Measurements from ENCODE around the gene EFCAB14. TPM values are rescaled to one million over a fixed set of nuclear protein-coding genes. Genes with fewer than 3 reads are reported as not detected.

The EFCAB14 gene
- total and polyA plus RNA-seq, 10 donors = 15.1 to 126 (median 92.3) TPM

DNA sequence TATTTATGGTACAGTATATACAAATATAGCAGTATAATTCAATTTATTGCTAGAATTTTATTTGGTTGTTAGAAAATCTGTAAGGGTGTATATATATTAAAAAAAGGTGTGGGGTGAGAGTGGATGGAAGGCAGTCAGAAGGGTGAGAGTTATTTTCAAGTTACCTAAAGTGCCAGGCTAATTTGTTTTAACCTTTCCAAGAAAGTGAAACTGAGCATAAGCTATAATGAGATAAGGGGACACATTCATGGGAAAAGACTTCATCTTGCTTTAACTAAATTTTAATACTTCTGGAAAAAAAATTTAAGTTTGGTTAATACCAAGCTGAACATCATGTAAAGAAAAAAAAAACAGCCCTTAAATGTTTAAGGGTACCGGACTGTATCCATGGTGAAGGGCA is 42.4 kb downstream of the EFCAB14 start:
- TF ChIP-seq CTCF (IDR thresholded peaks at IDR 0.05 in 8 of 11, conservative IDR thresholded peaks at IDR 0.05 in 3 of 11) (no peak), POLR2A (IDR thresholded peaks at IDR 0.05) (no peak), POLR2AphosphoS5 (IDR thresholded peaks at IDR 0.05) (no peak)
- no peaks in the 10 kb centered on the region for H3K27me3 ChIP-seq (replicated peaks in 1 of 7)
- WGBS, 5 donors = 84 to 90% (median 85%) methylated on average over 1 of the region's 1 CpG
- H3K36me3 ChIP-seq = peaks cover 0 to 90% (median 51%) of the 10 kb centered on the region in 6 donors
- no peak overlapping the region for H3K4me3 ChIP-seq
- H3K9me3 ChIP-seq = no peaks in the 10 kb centered on the region
- peak overlapping the region in 4 of 8 donors; percentile 43 to 69 (median 67) for H3K27ac ChIP-seq
- peaks cover 0 to 19% (median 0%) of the 10 kb centered on the region in 6 donors for H3K4me1 ChIP-seq
- intact Hi-C loops (cut with DNase I; ENCODE audit: low total_unique reads) = no loop called here
- no peak for DNase-seq

DNA sequence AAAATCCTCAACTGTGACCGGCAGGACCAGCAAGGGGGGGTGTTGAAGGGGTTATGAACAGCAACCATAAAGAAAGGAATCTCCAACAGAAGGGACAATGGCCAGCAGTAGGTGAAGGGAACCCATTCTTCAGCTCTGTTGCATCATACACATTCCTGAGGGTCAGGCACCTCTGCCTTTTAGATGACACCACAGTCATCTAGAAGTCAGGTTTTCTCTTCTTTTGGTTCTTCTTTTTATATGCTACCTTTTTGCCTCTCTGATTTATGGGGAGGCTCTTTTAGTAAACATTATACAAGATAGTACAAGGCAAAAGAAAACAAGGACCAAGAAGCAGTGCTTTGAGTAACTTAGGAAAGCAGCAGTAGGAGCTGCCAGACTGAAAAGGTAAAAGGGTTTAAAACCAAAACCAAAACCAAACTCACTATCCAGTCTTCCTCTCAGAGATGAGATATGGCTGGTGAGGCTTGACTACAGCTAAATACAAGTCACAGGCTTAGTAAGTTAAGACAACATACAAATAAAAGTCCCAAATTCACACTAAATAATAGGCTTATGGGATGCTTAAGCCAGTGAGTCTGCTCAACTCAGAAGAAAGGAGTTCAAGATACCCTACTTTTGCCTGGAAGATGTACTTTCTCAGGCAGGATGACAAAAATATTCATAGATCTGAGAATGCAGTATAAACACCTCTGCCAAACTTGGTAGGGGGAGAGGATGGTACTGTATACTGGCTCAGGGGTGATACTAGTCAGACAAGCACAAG is 43.2 kb downstream of the EFCAB14 start:
- Histone ChIP-seq H3K4me1 (peaks cover 0 to 19% (median 0%) of the 10 kb centered on the region in 6 donors), H3K4me3 (no peak overlapping the region), H3K27me3 (replicated peaks in 1 of 7) (no peaks in the 10 kb centered on the region), H3K27ac (peak overlapping the region in 6 of 8 donors; percentile 7 to 69 (median 55)), H3K9me3 (no peaks in the 10 kb centered on the region), H3K36me3 (peaks cover 0 to 82% (median 44%) of the 10 kb centered on the region in 6 donors)
- intact Hi-C loops (cut with DNase I; ENCODE audit: low total_unique reads) = no loop called here
- DNase-seq = no peak
- 92 to 100% (median 95%) methylated on average over 1 of the region's 1 CpG for WGBS, 5 donors
- no peak for TF ChIP-seq POLR2AphosphoS5 (IDR thresholded peaks at IDR 0.05)
- no peak for TF ChIP-seq CTCF (IDR thresholded peaks at IDR 0.05 in 8 of 11, conservative IDR thresholded peaks at IDR 0.05 in 3 of 11)
- TF ChIP-seq POLR2A (IDR thresholded peaks at IDR 0.05) = no peak

DNA sequence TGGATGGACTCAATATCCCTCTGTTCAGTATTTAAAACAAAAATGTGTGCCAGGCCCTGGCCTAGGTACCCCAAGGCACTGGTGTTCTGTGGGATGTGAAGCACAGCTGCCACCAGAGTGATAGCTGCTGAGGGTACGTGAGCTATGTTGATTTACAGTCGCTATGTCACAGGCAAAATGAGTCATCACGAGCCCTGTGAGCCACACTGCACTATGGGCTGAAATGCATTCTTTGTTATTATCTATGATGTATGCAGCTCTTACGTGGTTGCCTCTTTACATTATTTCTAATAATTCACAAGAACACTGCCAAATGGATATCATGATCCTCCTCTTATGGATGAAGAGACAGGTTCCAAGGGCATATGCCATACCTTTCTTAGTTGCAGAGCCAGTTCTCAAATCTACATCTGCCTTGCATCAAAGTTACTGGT is 45.1 kb downstream of the EFCAB14 start:
- no peak for TF ChIP-seq CTCF (IDR thresholded peaks at IDR 0.05 in 8 of 11, conservative IDR thresholded peaks at IDR 0.05 in 3 of 11)
- TF ChIP-seq POLR2AphosphoS5 (IDR thresholded peaks at IDR 0.05) = no peak
- TF ChIP-seq POLR2A (IDR thresholded peaks at IDR 0.05) = no peak
- Histone ChIP-seq H3K4me1 (peaks cover 0 to 23% (median 2%) of the 10 kb centered on the region in 6 donors), H3K27ac (no peak overlapping the region), H3K4me3 (no peak overlapping the region), H3K36me3 (peaks cover 0 to 62% (median 26%) of the 10 kb centered on the region in 6 donors), H3K9me3 (no peaks in the 10 kb centered on the region), H3K27me3 (replicated peaks in 1 of 7) (no peaks in the 10 kb centered on the region)
- WGBS, 5 donors = 65 to 79% (median 69%) methylated on average over 4 of the region's 4 CpGs
- no peak for DNase-seq
- intact Hi-C loops (cut with DNase I; ENCODE audit: low total_unique reads) = no loop called here

DNA sequence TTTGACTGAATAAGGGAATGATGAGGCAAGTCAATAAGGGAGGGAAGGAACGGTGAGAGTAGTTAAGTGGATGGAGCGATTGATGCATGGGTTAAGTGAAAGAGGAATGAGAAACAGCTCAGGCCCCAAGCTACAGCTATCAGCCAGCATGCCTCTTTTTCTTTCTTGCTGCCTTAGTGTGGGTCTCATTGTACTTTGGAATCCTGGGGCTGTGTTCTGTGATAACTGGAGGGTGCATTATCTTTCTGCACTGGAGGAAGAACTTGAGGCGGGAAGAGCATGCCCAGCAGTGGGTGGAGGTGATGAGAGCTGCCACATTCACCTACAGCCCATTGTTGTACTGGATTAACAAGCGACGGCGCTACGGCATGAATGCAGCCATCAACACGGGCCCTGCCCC is 46.2 kb downstream of the EFCAB14 start:
- H3K4me1 ChIP-seq = peaks cover 0 to 29% (median 9%) of the 10 kb centered on the region in 6 donors
- no peaks in the 10 kb centered on the region for H3K27me3 ChIP-seq (replicated peaks in 1 of 7)
- WGBS, 5 donors = 79 to 87% (median 82%) methylated on average over 8 of the region's 8 CpGs
- no peaks in the 10 kb centered on the region for H3K9me3 ChIP-seq
- no peak for DNase-seq
- TF ChIP-seq POLR2A (IDR thresholded peaks at IDR 0.05) (no peak), CTCF (IDR thresholded peaks at IDR 0.05 in 8 of 11, conservative IDR thresholded peaks at IDR 0.05 in 3 of 11) (no peak), POLR2AphosphoS5 (IDR thresholded peaks at IDR 0.05) (no peak)
- intact Hi-C loops (cut with DNase I; ENCODE audit: low total_unique reads) = no loop called here
- no peak overlapping the region for H3K4me3 ChIP-seq
- H3K27ac ChIP-seq = no peak overlapping the region
- peaks cover 0 to 52% (median 16%) of the 10 kb centered on the region in 6 donors for H3K36me3 ChIP-seq
